ENCODE results near the gene WNT7B. TPM values are rescaled to one million over a fixed set of nuclear protein-coding genes. Genes with fewer than 3 reads are reported as not detected.

WNT7B gene
- total RNA-seq, 1 experiment from 2014 or later: 0.33 TPM

- no peak for ATAC-seq
- POLR2A ChIA-PET: interaction anchor here (0.7 kb wide), 1 partner anchor 79 kb away, joined by 3 read pairs; no protein-coding TSS in a partner anchor
Observed at GRCh38 chr22:45993841-45994240, 16.9 kb upstream of the WNT7B start.

GRCh38 chr22:45993143-45993692 is 16.3 kb upstream of the WNT7B start:
- Mint-ChIP-seq H3K36me3 (no peaks in the 10 kb centered on the region), H3K27ac (no peak overlapping the region), H3K9me3 (peaks cover 10% of the 10 kb centered on the region), H3K27me3 (ENCODE audit: low read depth) (no peaks in the 10 kb centered on the region; the same call in 1 of the 2 replicates), H3K4me1 (peaks cover 2% of the 10 kb centered on the region; the same call in 1 of the 2 replicates), H3K4me3 (no peak overlapping the region)
- ChIA-PET CTCF (no interaction called here), POLR2A (no interaction called here)
- TF ChIP-seq JUN (CRISPR knock-in tag; IDR thresholded peaks at IDR 0.05) (no peak), RELA (CRISPR knock-in tag; IDR thresholded peaks at IDR 0.05; ENCODE audit: borderline replicate concordance) (no peak), ZNF532 (CRISPR knock-in tag; IDR thresholded peaks at IDR 0.05; ENCODE audit: borderline replicate concordance) (no peak), E2F4 (CRISPR knock-in tag; IDR thresholded peaks at IDR 0.05; ENCODE audit: borderline replicate concordance, low read depth) (no peak), ZNF121 (CRISPR knock-in tag; IDR thresholded peaks at IDR 0.05) (no peak), IRF1 (CRISPR knock-in tag; IDR thresholded peaks at IDR 0.05) (no peak), CTCF (IDR thresholded peaks at IDR 0.05) (no peak), SMAD4 (CRISPR knock-in tag; IDR thresholded peaks at IDR 0.05) (no peak), FOXP1 (CRISPR knock-in tag; IDR thresholded peaks at IDR 0.05; ENCODE audit: borderline replicate concordance) (no peak), CREB1 (CRISPR knock-in tag; IDR thresholded peaks at IDR 0.05) (no peak), GABPB1 (CRISPR knock-in tag; IDR thresholded peaks at IDR 0.05) (no peak), ZNF396 (CRISPR knock-in tag; IDR thresholded peaks at IDR 0.05; ENCODE audit: borderline replicate concordance) (no peak), NR3C1 (CRISPR knock-in tag; conservative IDR thresholded peaks at IDR 0.05; ENCODE audit: low read depth) (no peak), MXD4 (CRISPR knock-in tag; IDR thresholded peaks at IDR 0.05; ENCODE audit: borderline replicate concordance) (no peak), FOXJ3 (CRISPR knock-in tag; IDR thresholded peaks at IDR 0.05; ENCODE audit: borderline replicate concordance) (no peak), EMX1 (CRISPR knock-in tag; IDR thresholded peaks at IDR 0.05) (no peak)
- ATAC-seq (no peak), DNase-seq (ENCODE audit: low spot score) (no peak)

More at GRCh38 chr22:45993841-45994240, 16.9 kb upstream of the WNT7B start:
- H3K36me3 Mint-ChIP-seq: no peaks in the 10 kb centered on the region
- no peak overlapping the region for H3K4me3 Mint-ChIP-seq
- no peak overlapping the region for H3K27ac Mint-ChIP-seq
- DNase-seq (ENCODE audit: low spot score): no peak
- peaks cover 2% of the 10 kb centered on the region; the same call in 1 of the 2 replicates for H3K4me1 Mint-ChIP-seq
- TF ChIP-seq NFE2L1 (CRISPR knock-in tag; IDR thresholded peaks at IDR 0.05) (no peak), MLX (CRISPR knock-in tag; IDR thresholded peaks at IDR 0.05) (no peak), ESRRA (CRISPR knock-in tag; IDR thresholded peaks at IDR 0.05; ENCODE audit: borderline replicate concordance) (no peak), ATF2 (CRISPR knock-in tag; IDR thresholded peaks at IDR 0.05; ENCODE audit: borderline replicate concordance, low read depth) (no peak), ZNF138 (CRISPR knock-in tag; conservative IDR thresholded peaks at IDR 0.05) (no peak), SOX15 (CRISPR knock-in tag; IDR thresholded peaks at IDR 0.05) (no peak), ETV6 (CRISPR knock-in tag; IDR thresholded peaks at IDR 0.05) (no peak), GABPB1 (CRISPR knock-in tag; IDR thresholded peaks at IDR 0.05) (no peak), EMX1 (CRISPR knock-in tag; IDR thresholded peaks at IDR 0.05) (no peak), CDX4 (CRISPR knock-in tag; IDR thresholded peaks at IDR 0.05; ENCODE audit: borderline replicate concordance) (no peak), JUN (CRISPR knock-in tag; IDR thresholded peaks at IDR 0.05) (no peak)
- CTCF ChIA-PET: interaction anchor here (0.7 to 5.2 kb wide), 30 partner anchors 8 to 420 kb away, joined by 3 to 148 read pairs (median 4); partner anchors contain the start of gene TTC38
- H3K27me3 Mint-ChIP-seq (ENCODE audit: low read depth): no peaks in the 10 kb centered on the region; the same call in 1 of the 2 replicates
- peaks cover 10% of the 10 kb centered on the region for H3K9me3 Mint-ChIP-seq
